Measurements from ENCODE around the gene RNF126. TPM values are rescaled to one million over a fixed set of nuclear protein-coding genes. Genes with fewer than 3 reads are reported as not detected.
"Not testable (repeated sequence)": the region's sequence is repeated elsewhere in the genome, so short reads cannot be mapped to it uniquely, and the experiment has no call there.

Gene RNF126
- total RNA-seq, 1 donor from 2014 or later = 41.6 TPM

DNA sequence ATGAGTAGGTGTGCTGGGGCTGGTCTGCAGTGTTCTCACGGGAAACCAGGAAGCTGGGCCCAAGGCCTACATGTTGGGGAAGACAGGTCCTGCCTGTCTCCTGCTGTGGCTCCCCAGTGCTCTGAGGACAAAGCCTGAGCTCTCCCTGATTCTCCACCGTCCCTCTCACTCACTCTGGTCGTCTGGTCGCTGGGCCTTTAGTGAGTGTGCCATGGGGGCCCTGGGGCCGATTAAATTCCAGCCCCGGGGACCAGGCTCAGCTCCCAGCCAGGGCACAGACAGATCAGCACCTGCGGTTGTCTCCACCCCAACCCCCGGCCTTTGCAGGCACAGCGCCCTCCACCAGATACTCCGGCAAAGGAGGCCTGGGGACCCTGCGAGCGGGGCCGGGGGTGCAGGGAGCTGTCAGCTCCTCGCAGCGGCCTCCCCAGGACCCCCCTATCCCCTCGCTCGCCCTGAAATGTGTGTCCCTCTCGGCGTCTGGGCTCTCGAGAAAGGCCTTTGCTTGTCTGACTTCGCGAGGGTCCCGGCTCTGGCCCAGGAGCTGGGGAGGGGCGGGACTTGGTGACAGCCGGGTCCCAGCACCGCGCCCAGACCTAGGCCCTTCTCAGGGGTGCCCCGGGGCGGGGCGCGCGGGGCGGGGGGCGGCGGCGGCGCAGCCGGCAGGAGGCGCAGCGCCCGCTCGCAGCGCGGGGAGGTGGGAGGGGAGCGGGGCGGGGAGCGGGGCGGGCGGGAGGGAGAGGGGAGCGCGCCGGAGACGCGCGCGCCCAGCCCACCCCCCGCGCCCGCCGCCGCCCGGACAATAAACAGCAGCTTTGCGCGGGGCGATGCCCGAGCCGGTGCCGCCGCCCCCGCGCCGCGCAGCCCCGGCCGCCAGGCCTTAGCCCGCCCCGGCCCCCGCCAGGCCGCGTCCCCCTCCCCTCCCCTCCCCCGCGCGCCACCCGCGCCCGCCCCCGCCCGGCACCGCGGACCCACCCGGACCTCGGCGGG lies 45.4 kb upstream of the RNF126 start, which contains the start of gene PALM:
Gene PALM, plus strand, starts transcription at position 782 of the 990 bp plus-strand sequence. CDS start 212 bp downstream, outside the sequence.
- TF ChIP-seq, protein P1, sequence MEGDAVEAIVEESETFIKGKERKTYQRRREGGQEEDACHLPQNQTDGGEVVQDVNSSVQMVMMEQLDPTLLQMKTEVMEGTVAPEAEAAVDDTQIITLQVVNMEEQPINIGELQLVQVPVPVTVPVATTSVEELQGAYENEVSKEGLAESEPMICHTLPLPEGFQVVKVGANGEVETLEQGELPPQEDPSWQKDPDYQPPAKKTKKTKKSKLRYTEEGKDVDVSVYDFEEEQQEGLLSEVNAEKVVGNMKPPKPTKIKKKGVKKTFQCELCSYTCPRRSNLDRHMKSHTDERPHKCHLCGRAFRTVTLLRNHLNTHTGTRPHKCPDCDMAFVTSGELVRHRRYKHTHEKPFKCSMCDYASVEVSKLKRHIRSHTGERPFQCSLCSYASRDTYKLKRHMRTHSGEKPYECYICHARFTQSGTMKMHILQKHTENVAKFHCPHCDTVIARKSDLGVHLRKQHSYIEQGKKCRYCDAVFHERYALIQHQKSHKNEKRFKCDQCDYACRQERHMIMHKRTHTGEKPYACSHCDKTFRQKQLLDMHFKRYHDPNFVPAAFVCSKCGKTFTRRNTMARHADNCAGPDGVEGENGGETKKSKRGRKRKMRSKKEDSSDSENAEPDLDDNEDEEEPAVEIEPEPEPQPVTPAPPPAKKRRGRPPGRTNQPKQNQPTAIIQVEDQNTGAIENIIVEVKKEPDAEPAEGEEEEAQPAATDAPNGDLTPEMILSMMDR (IDR thresholded peaks at IDR 0.05; ENCODE audit: unreplicated experiment) = no peak
- peak in 1 of 2 experiments; percentile 60 for DNase-seq (ENCODE audit: low spot score in 2 of 2, unreplicated experiment in 2 of 2)
- Mint-ChIP-seq H3K27ac (peak within 1 kb of the TSS; percentile 31), H3K36me3 (no peaks in the 10 kb centered on the region), H3K9me3 (peaks cover 3% of the 10 kb centered on the region), H3K4me3 (peak within 1 kb of the TSS; percentile 66), H3K4me1 (peaks cover 11% of the 10 kb centered on the region), H3K27me3 (ENCODE audit: low read depth) (peaks cover 3% of the 10 kb centered on the region)

DNA sequence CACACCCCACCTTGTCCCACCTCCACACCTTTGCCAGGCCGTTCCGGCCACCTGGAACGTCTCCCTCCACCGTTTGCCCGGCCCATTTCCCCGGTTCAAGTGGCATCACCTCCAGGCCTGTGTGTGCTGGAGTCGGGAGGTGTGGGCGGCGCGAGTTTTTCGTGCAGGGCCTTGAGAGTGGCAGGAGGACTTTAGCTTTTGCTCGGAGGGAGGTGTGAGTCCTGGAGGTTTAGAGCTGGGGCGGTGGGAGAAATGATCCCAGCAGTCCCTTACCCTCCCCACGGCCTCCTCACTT lies 41.4 kb upstream of the RNF126 start:
- DNase-seq (ENCODE audit: low spot score in 2 of 2, unreplicated experiment in 2 of 2) = no peak
- peaks cover 13% of the 10 kb centered on the region for H3K27me3 Mint-ChIP-seq (ENCODE audit: low read depth)
- H3K9me3 Mint-ChIP-seq = peaks cover 3% of the 10 kb centered on the region
- peaks cover 3% of the 10 kb centered on the region for H3K4me1 Mint-ChIP-seq
- no peak overlapping the region for H3K4me3 Mint-ChIP-seq
- H3K36me3 Mint-ChIP-seq = no peaks in the 10 kb centered on the region
- no peak overlapping the region for H3K27ac Mint-ChIP-seq
- TF ChIP-seq, protein P1 (IDR thresholded peaks at IDR 0.05; ENCODE audit: unreplicated experiment) = no peak

DNA sequence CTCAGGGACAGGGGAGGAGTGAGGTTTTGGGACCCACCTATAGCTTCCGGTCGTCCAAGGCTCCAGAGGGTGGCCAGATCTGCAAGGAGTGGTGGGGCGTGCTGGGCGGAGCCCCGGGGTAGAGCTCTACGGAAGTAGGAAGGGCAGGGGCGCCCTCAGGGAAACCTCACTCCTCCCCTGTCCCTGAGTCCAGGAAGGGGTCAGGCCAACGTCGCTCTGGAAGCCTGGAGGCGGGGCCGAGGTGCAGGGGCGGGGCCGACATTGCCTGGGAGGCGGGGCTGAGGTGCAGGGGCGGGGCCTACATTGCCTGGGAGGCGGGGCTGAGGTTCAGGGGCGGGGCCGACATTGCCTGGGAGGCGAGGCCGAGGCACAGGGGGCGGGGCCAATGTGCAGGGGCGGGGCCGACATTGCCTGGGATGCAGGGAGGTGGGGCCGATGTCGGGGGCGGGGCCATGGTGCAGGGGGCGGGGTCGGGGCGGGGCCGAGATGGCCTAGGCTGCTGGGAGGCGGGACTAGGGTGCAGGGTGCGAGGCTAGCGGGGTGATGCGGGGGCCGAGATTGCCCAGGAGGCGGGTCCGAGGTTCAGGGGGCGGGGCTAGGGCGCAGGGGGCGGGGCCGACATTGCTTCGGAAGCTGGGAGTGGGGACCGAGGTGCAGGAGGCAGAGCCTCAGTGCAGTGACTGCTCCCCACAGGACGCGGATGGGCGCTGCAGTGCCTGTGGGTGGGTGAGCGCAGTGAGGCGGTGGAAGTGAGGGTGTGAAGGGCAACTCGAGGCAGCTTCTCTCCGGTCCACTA lies 40.8 kb upstream of the RNF126 start:
- peaks cover 13% of the 10 kb centered on the region for H3K27me3 Mint-ChIP-seq (ENCODE audit: low read depth)
- no peak overlapping the region for H3K4me3 Mint-ChIP-seq
- H3K36me3 Mint-ChIP-seq = no peaks in the 10 kb centered on the region
- no peak for DNase-seq (ENCODE audit: low spot score in 2 of 2, unreplicated experiment in 2 of 2)
- H3K4me1 Mint-ChIP-seq = peaks cover 3% of the 10 kb centered on the region
- TF ChIP-seq, protein P1 (IDR thresholded peaks at IDR 0.05; ENCODE audit: unreplicated experiment) = no peak
- H3K9me3 Mint-ChIP-seq = peaks cover 3% of the 10 kb centered on the region
- H3K27ac Mint-ChIP-seq = no peak overlapping the region

DNA sequence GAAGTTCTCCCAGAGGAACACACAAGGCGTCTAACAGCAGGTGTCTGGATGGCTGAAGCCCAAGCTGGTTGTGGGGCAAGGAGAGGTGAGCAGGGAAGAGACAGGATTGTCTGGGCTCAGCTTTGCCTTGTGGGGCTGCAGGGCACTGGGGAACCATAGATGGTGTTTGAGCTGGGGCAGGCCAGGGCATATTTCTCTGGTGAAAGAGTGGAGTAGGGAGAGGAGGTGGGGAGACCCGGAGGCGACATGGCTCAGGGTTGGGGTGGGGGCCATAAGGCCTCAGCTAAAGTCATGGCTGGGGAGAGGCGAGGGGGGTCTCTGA lies 40.3 kb upstream of the RNF126 start:
- Mint-ChIP-seq H3K27ac (no peak overlapping the region), H3K4me1 (peaks cover 3% of the 10 kb centered on the region), H3K4me3 (peak overlapping the region; percentile 28), H3K27me3 (ENCODE audit: low read depth) (peaks cover 13% of the 10 kb centered on the region), H3K9me3 (peaks cover 3% of the 10 kb centered on the region), H3K36me3 (no peaks in the 10 kb centered on the region)
- TF ChIP-seq, protein P1 (IDR thresholded peaks at IDR 0.05; ENCODE audit: unreplicated experiment) = no peak
- no peak for DNase-seq (ENCODE audit: low spot score in 2 of 2, unreplicated experiment in 2 of 2)

DNA sequence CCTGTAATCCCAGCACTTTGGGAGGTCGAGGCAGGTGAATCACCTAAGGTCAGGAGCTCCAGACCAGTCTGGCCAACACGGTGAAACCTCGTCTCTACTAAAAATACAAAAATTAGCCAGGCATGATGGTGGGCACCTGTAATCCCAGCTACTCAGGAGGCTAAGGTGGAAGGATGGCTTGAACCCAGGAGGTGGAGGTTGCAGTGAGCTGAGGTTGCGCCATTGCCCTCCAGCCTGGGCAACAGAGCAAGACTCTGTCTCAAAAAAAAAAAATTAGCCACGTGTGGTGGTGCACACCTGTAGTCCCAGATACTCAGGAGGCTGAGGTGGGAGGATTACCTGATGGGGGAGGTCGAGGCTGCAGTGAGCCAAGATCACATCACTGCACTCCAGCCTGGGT lies 39.8 kb upstream of the RNF126 start:
- H3K4me1 Mint-ChIP-seq; DNase-seq (ENCODE audit: low spot score in 2 of 2, unreplicated experiment in 2 of 2); H3K4me3 Mint-ChIP-seq; H3K36me3 Mint-ChIP-seq; H3K27ac Mint-ChIP-seq; H3K9me3 Mint-ChIP-seq: not testable (repeated sequence)
- H3K27me3 Mint-ChIP-seq (ENCODE audit: low read depth) = peaks cover 13% of the 10 kb centered on the region

DNA sequence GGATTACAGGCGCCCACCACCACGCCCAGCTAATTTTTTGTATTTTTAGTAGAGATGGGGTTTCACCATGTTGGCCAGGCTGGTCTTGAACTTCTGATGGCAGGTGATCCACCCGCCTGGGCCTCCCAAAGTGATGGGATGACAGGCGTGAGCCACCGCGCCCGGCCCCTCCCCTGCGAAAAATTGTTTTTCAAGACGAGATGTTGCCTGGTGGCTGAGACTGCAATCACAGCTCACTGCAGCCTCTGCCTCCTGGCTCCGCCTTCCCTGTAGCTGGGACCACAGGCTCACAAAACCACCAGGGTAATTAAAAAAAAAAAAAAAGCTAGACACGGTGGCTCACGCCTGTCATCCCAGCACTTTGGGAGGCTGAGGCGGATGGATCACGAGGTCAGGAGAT lies 36.9 kb upstream of the RNF126 start:
- DNase-seq (ENCODE audit: low spot score in 2 of 2, unreplicated experiment in 2 of 2); H3K4me1 Mint-ChIP-seq; H3K9me3 Mint-ChIP-seq; H3K4me3 Mint-ChIP-seq; H3K27ac Mint-ChIP-seq; H3K36me3 Mint-ChIP-seq; H3K27me3 Mint-ChIP-seq (ENCODE audit: low read depth): not testable (repeated sequence)

DNA sequence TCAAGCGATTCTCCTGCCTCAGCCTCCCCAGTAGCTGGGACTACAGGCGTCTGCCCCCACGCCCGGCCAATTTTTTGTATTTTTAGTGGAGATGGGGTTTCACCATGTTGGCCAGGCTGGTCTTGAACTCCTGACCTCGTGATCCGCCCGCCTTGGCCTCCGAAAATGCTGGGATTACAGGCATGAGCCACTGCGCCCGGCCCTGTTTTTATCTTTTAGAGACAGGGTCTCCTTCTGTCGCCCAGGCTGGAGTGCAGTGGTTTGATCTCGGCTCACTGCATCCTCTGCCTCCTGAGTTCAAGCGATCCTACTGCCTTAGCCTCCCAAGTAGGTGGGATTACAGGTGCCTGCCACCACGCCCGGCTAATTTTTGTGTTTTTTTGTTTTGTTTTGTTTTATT lies 35.5 kb upstream of the RNF126 start:
- not testable (repeated sequence) for H3K9me3 Mint-ChIP-seq; H3K4me1 Mint-ChIP-seq; H3K27me3 Mint-ChIP-seq (ENCODE audit: low read depth); H3K36me3 Mint-ChIP-seq; H3K4me3 Mint-ChIP-seq; DNase-seq (ENCODE audit: low spot score in 2 of 2, unreplicated experiment in 2 of 2); H3K27ac Mint-ChIP-seq

All from mesothelial cell of epicardium (in vitro differentiated cells).